IPS DF 19.7 (cell line): ENCODE results near the gene KAZN.

Experiments
- DNase-seq: peaks from one replicate; pipeline ENCODE4 v3.0.0-alpha.2; 2013; ENCODE audit warnings: low read depth, low spot score

The KAZN gene

DNA sequence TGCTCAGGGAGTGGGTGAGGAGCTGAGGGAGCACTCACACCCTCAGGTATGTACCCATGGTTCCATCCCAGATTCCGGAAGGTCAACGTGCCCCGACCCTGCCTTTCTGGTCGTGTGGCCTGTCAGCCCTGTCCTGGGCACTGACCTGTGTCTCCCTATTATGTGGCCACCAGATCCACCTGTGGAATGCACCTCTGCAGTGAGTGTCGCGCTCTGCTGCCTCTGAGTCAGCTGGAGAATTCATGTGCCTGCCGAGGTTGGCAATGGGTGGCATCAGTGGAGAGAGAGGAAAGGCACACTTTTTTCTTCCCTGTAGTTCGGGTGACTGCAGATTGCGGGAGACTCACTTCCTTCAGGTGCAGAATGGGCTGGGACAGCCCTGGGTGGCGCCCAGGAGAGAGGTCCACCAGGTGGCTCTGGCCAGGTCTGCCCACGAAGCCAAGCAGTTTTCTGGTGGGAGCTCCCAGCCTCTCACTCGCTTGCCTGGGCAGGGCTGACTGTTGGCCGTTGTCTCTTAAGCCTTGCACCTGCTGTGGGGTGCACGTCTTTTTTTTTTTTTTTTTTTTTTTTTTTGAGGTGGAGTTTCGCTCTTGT is 378.9 kb downstream of the KAZN start:
- no peak for DNase-seq

DNA sequence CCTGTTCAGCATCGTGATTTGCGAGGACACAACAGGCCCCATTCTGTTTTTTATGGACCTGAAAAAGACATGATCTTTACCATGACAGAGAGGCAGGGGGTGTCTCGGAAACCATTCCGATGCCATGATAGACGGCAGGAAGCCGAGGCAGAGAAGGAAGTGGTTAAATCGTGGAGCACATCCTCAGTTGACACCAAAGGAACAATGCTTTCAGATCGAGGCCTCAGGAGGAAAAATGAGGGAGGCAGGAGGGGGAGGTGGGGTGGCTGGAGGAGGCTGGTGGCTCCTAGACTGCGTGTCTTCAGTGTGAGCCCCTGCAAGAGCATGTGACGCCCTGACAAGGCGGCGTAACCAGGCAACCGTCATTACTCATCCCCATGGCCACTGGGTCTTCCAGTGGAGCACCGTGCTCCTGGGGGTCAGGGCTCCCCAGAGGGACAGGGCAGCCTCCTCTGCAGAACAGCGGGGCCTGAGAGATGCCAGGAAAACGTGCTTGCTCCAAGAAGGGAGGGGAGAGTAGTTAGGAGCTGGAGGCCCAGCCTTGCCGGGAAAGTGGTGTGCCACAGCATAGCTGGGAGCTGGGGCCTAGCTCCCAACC is 382.2 kb downstream of the KAZN start:
- no peak for DNase-seq

DNA sequence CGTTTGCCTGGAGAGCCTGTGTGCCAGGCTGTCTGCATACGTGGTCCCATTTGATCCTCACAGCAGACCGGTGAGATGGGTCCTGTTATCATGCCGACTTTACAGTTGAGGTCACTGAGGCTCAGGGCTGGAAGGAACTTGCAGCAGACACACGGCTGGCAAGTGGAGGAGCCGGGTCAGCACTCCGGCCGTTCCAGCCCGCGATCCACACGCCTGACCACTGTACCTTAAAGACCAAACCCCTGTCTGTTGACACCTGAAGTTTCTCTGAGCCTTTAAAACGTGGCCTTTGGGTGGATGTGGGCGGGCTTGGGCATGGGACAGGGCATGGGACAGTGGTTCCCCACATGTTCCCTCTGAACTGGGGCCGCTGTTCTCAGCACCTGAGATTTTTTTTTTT is 383.5 kb downstream of the KAZN start:
- DNase-seq: no peak

DNA sequence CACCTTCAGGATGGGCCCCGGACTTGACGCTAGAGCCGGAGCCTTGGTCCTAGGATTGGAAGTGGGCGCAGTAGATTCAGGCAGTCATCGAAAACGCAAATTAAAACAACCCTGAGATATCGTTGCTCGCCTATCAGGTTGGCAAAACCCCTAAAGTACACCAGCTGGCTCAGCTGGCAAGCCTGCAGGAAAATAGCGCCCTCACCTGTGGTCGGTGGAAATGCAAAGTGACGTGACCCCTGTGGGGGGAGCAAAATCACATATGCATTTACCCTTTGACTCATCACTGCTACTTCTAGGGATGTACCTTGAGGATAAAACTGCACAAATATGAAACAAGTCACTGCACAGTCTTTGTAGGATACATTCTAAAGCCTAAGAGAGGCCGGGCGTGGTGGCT is 384.8 kb downstream of the KAZN start:
- DNase-seq: no peak

DNA sequence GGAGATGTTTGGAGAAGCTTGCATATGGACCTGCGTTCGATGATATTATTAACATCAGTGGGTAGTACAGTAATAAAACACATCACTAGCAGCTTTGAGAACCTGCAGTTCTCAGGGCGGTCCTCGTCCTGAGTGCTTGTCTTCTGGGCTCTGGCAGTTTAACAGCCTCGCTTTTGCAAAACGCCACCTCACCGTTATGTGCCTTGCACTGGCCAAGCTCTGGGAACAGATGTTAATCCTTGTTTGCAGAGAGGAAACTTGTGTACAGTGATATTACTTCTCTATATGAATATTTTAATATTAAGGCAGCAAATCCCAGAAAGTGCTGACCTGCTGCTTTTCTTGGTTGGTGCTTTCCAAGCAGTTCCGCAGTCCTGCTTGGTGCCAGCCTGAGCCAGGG is 387.7 kb downstream of the KAZN start:
- DNase-seq: no peak

DNA sequence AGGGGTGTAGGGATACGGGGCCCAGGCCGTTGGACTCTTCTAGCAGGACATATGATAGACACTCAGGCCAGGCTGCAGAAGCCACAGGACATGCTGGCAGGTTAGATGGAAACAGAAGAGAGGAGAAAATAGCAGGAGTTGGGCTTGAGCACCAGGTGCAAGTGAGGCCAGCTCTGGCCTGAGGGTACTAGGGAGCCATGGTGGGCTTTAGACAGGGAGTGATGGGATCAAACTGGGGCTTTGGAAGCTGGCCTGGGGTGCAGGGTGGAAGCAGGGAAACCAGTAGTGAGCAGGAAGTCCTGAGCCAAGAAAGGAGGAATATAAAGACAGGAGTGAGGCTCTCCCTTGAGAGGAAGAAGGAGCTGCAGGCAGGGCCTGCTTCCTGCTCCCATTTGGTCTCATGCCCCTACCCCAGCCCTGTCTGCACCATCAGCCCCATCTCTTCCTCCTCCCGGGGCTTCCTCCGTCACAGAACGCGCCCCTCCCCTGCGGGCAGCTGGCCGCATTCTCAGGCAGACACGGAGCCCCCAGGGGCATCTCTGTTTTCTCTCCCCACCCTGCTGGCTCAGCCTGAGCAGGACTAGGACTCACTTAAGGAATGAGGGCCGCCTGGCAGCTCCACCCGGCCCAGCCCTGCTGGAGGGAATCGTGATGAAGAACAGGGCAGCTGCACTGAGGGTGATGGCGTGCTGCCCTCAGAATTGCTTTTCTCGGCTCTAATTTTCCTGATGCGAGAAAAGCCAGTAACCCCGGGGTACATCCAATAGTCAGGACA is 389.5 kb downstream of the KAZN start:
- DNase-seq: no peak

DNA sequence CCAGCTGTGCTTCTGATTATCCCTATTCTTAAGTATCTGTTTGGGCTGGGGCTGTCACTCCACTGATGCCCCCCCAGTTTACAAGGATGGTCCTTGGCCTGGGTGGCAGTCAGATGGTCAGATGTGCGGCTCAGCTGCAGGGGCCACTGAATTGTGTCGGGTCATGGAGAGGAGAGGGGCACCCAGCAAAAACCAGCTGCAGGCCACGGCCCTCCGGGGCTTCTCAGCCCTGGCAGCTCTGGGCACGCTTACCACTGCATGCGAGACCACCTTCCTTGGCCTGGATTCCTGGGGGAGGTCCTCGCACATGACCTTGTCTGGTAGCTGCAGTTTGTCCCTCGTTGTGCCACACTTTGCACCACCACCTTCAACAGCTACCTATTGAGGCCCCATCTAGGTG is 390.2 kb downstream of the KAZN start:
- DNase-seq: no peak

DNA sequence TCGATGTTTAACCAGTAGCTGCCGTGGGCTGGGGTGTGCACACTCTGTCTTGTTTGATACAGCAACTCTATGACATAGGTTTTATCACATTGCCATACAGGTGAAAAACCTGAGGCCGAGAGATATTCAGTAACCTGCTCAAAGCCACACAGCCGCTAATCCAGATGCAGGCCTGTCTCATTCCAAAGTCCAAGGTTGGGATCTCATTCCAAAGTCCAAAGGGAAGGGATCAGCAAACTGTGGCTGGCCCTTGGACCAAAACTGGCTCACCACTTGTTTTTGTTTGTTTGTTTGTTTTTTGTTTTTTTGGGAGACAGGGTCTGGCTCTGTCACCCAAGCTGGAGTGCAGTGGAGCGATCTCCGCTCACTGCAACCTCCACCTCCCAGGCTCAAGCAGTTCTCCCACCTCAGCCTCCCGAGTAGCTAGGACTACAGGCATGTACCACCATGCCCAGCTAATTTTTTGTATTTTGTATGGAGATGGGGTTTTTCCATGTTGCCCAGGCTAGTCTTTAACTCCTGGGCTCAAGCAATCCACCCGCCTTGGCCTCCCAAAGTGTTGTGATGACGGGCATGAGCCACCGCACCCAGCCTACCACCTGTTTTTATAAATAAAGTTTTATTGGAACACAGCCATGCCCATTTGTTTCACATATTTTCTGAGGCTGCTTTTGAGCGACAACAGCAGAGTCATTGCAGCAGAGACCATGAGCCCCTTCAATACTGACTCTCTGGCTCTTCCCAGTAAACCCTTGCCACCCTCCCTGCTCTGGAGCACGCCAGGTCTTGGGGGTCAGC is 391.6 kb downstream of the KAZN start:
- DNase-seq: no peak

DNA sequence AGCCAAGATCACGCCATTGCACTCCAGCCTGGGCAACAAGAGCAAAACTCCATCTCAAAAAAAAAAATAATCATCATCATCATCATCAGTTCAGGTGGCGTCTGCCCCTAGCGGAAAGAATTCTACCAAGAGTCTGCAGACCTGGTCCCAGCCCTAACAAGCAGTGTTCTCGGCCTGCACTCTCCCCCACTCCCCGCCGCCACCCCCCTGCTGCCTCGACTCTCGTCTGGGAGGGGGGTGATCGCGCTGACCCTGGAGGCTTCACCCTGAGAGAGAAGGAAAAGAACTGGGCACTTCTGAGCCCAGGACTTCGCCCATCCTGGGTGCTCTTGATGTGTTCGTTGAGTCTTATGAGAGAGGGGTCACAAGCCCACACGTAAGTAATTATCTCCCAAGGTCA is 394.9 kb downstream of the KAZN start:
- DNase-seq: no peak

DNA sequence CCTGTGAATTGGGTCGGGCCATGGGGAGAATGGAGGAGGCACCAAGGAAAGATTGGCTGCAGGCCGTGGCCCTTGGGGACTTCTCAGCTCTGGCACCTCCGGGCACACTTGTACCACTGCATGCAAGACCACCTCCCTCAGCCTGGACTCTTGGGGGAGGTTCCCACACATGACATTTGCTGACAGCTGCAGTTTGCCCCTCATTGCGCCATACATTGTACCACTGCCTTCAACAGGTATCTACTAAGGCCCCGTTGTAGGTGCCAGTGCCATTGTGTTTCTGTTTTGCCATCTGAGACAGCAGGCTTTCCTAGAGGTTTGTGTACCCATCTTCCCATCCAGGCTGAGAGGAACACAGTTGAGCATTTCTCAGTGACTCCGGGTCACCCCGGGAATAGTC is 395.7 kb downstream of the KAZN start:
- DNase-seq: no peak

DNA sequence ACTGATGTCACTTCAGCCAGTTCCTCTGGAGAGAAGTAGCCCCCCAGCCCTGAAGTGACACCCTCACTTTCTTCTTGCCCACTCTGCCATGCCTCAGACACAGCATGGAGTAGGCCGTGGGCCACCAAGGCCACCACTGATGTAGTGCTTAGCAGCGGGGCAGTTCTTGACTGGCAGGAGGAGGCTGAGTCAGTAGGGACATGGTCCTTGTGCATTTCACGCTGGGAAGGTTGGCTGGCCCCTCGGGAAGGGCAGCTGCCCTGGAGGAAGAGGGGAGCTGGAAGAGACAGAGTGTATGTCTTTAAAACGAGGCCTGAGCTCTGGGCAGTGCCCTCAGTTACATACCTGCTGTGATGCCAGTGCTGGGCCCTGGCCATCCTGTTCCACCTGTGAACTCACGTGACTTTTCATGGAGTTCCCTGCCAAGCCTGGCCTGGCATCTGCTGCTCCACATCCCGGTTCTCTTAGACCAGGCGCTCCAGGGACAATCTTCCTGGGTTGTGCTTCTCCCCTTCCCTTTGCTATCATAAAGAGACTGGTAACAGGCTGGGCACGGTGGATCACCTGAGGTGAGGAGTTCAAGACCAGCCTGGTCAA is 396.5 kb downstream of the KAZN start:
- DNase-seq: no peak

DNA sequence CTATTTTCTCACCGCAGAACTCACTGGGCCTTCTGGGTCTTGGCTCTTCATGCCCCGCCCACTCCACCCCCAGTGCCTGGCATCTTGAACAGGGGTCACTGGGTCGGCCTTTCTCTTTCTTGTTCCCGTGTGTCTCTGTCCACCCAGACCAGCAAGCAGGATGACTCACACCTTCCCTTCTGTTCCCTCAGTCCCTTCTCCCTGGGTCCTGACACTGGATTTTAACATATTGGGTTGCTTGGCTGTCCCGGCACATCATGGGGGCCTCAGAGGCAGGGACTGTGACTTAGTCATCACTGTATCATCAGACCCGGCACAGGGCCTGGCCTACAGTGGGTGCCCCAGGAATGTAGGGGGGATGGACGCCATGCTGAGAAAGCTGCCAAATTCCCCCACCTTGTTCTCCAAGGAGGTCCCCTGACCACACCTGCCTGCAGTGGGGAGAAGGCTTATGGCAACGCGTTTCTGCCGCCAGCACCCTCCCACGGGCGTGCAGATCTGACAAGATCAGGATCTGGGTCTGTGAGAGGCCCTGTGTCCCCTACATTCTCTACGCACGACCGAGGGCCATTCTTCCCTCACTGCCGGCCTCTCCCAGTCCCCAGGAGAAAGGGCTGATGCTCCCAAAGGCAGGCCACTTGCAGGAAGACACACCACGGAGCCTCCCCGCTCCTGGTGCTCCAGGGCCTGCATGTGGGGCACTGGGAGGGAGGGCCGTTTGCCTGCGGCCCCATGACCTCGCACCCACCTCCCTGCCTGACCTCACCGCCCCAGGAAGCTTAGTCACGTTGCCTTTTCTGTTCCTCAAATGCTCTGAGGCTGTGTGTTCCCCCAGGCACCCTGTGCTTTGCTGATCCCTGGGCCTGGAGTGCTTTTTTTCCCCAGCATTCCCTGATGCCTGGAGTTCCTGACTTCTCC is 397.9 kb downstream of the KAZN start:
- peak; percentile 28 for DNase-seq

DNA sequence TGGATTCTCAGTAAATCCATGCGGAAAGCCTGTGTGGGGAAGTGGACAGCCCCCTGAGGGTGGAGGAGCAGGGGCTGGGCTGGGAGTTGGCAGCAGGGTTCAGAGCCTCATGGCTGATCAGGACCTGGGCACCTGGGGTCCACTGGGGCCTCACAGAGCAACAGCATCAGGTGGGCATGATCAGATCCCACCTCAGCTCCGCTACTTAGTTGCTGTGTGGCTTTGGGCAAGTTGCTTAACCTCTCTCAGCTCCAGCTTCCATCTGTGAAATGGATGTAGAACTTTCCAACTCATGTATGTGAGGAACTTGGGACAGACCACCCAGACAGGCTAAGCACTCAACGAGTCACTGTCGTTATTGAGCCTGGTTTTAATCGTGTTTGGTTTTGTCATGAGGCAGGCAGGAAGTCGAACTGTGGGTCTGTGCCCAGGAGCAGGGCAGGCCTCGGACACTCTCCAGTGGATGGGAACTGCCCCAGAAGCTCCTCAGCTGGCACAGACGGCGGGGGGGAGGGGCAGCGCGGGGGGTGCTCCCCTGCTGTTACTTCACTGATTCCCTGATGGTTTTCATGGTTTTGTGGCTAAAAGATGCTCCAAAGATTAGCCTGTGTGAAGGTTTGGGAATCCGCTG is 399.3 kb downstream of the KAZN start:
- DNase-seq: no peak

DNA sequence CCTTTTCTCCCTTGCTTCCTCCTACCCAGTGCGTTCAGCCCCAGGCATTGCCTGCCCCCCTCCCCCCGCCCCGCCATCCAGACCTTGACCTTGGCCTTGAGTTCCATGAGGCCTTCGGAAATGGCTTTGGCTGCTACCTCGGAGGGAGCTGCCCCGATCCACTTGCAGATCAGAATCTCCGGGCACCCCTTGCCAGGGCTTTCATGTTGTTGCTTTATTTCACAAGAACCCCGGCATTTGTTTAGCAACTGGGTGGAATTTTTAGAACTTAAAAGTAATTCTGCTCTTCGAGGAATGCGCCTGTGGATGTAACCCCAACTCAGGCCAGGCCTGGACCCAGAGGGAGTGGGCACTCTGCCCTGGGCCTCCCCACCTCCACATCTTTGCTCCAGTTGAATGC is 401.0 kb downstream of the KAZN start:
- no peak for DNase-seq

DNA sequence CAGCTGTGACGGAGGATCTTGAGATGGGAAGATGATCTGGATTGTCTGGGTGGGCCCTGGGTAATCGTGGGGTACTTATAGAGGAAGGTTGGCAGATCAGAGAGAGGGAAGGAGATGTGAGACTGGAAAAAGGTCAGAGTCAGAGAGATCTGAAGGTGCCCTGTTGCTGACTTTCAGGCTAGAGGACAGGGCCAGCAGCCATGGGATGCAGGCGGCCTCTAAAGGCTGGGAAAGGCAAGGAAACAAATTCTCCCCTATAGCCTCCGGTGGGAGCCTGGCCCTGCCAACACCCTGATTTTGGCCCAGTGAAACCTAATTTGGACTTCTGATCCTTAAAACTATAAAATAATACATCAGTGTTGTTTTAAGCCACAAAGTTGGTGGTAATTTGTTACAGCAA is 401.5 kb downstream of the KAZN start:
- DNase-seq: no peak

DNA sequence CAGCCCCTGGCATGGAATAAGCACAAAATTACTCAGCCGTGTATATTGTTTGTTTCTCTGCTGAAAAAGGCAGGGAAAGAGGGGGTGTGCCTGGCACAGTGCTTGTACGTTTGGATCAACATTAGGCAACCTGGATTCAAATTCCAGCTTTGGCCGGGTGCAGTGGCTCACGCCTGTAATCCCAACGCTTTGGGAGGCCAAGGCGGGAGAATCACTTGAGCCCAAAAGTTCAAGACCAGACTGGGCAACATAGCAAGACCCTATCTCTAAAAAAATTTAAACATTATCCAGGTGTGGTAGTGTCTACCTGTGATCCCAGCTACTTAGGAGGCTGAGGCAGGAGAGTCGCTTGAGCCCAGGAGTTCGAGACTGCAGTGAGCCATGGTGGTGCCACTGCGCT is 402.2 kb downstream of the KAZN start:
- DNase-seq: no peak

DNA sequence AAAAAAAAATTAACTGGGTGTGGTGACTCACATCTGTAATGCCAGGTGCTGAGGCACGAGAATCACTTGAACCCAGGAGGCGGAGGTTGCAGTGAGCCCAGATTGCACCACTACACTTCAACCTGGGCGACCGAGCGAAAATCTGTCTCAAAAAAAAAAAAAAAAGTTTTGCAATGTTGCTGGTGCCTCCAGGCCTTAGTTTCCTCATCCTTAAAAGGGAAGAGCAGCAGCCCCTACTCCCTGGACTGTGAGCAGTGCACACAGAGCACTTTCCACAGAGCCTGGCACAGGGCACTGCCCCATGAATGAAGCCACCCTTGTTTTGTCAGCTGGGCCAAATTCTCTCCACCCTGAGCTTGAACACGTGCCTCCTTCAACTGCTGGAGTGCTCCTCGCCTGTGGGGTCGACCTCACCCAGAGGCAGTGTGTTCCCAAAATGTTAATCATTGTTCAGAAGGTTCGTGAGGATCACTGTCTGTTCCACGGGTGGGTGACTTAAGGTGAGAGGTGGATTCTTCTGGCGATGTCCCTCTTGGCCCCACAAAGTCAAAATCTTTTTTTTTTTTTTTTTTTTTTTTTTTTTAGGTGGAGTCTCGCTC is 402.9 kb downstream of the KAZN start:
- DNase-seq: no peak

DNA sequence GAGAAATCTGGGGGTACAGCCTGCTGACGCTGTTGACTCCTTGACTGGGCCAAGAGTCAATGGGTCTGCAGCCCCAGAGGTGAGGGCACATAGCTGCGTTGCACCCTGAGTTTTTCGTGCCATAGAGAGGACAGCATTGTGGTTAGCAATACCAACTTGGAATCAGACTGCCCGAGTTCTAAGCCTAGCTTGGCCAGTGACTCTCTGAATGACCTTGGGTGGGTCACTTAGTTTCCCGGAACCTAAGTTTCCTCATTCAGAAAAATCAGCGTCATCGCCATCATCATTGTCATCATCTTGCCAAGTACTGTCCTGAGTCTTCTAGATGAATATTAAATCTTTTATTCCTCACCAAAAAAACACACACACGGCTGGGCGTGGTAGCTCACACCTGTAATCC is 403.8 kb downstream of the KAZN start:
- no peak for DNase-seq

DNA sequence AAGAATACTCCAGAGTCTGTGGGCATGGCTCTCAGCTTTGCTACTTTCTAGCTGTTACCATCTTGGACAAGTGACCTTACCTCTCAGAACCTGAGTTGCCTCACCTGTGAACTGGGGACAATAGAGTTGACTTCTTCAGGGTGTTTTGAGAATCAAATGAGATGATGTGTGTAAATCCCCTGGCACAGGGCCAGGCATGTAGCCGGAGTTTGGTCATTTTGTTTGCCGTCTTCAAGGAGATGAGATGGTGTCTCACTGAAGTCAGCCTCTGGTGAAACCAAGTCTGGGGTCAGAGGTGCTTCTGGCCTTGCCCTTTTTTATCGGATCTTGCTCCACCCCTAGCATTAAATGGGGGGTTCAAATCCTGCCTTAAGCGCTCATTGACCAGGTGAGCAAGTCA is 405.9 kb downstream of the KAZN start:
- DNase-seq: no peak

DNA sequence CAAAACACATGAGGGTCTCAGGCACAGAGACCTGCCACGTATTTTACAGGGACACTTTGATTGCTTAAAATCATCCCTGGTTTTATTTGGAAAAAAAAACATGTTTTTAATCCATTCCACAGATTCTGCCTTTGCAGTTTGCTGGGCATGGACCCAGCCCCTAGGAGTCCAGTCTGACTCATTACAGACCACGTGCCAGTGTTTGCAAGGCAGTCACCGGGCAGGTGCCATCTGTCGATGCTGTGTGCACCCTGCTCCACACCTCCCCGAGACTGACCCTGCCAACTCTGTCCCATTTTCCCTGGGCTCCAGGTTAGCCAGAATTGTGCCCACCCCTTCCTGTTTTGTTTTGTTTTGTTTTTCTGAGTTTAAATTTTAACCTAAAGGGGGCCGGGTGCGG is 406.6 kb downstream of the KAZN start:
- no peak for DNase-seq
